Erythroblast (primary cell): ENCODE measurements around the gene C10orf105.

ENCODE experiments used
- DNase-seq, 2 experiments: peaks; one replicate each; lab custom pipeline; 2025; lab: John Stamatoyannopoulos, UW
- GATA1 ChIP-seq: IDR thresholded peaks from 2 replicates; pipeline ENCODE4 v1.6.1; 2011; ENCODE audit warnings: low read depth, mild to moderate bottlenecking, control low read depth, low read length, moderate library complexity
- POLR2A ChIP-seq: IDR thresholded peaks from 2 replicates; pipeline ENCODE4 v1.6.1; 2011; ENCODE audit warnings: mild to moderate bottlenecking, low read length

C10orf105 gene

DNA sequence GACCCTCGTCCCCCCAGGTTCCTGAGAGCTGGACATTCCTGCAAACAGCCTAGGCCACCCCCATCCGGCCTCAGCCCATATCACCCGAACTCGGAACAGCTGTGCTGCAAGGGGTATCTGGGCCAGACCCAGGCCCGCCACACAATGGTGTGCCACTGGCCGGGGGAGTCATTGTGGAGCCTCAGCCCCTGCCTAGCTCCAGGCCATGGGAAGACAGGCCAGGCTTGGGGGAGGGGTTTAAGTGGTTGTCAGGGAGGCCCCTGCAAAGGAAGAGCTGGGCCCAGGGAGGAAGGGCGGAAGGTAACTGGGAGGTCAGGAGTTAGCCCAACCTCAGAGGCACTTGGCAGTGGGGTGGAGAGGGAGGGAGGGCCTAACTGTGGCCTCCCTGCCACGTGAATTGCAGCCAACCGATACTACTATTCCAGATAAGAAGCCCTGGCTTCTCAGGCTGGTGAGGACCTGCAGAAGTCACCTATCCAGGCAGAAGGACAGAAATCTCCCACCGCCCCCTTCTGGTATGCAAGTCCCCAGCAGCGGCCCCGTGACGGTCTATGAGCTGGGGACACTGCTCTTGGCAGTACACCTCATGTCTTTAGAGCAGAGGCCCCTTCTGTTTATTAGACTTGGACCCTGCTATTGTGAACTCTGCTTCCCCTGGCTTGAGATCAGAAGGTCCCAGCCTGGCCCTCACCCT lies 26.9 kb upstream of the C10orf105 start:
- no peak for TF ChIP-seq GATA1
- peak; percentile 90 to 94 for DNase-seq

DNA sequence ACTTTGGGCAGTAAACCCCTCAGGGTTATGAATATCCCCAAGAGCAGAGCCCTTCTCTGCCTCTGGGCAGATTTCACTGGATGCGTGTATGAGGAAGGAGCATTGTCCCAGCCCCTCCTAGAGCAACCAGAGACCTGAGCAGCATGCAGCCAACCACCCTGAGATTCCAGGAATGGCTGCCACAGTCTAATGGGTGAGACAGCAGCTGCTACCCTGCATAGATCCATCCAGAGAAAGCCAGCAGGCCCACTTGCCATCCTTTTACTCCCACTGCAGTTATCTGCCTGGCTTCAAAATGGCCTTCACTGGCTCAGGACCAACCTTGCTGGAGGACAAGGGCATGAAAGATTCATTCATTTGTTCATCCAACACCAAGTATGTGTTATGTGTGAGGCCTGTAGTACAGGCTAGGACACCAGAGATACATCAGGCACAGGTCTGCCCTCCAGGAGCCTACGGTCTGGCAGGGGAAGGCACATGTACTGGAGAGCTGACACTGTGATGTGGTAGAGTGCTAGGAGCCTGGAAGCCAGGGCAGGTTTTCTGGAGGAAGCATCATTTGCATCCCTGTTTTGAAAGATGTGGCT lies 26.2 kb upstream of the C10orf105 start:
- no peak for TF ChIP-seq GATA1
- no peak for TF ChIP-seq POLR2A
- DNase-seq, result peak; percentile 32 to 38

DNA sequence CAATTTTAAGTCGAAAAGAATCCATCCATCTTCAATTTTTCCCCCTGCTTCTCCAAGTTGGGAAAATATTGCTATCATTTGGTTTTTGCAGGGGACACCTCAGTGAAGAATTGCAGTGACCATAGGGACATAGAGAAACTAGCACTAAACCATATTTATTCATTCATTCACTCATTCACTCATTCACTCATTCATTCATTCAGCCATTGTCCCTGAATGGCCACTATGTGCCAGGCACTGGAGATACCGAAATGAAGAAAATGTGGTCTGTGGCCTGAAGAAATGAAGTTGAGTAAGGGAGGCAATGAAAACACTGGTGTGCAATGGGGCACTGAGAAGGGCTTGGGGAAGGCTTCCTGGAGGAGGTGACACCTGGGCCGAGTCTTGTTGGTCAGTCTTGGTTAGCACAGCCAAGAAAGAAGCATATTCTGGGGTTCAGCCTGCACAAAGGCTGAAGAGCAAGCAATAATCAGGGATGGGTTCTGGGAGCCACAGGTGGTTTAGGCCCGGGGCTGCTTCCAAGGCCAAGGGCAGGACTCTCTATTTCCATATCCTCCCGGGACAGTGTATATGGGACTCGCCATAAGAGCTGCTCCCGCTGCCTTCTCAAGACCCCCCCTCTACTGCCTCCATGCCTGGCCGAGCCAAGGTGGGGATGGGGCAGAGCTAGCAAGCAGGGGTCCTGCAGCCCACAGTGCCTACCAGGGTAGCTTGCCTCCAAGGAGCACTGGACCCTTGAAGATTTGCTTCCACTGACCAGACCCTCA lies 25.5 kb upstream of the C10orf105 start:
- DNase-seq, result no peak
- no peak for TF ChIP-seq POLR2A
- no peak for TF ChIP-seq GATA1

DNA sequence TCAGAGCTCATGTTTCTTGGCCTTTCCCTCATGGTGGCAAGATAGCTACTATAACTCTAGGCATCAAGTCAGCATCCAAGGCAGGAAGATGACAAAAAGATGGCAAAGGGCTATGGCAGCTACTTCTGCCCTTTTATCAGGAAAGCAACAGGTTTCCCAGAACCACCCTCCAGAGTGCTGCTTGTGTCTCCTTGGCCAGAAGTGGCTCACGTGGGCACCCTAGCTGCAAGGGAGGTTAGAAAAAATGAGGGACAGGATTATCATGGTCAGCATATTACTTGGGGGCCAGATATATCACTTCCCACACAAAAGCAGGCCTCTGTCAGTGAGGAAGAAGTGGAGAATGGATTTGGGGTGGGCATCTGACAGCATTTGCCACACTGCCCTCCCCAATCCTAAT lies 24.3 kb upstream of the C10orf105 start:
- TF ChIP-seq POLR2A, result no peak
- TF ChIP-seq GATA1, result no peak

DNA sequence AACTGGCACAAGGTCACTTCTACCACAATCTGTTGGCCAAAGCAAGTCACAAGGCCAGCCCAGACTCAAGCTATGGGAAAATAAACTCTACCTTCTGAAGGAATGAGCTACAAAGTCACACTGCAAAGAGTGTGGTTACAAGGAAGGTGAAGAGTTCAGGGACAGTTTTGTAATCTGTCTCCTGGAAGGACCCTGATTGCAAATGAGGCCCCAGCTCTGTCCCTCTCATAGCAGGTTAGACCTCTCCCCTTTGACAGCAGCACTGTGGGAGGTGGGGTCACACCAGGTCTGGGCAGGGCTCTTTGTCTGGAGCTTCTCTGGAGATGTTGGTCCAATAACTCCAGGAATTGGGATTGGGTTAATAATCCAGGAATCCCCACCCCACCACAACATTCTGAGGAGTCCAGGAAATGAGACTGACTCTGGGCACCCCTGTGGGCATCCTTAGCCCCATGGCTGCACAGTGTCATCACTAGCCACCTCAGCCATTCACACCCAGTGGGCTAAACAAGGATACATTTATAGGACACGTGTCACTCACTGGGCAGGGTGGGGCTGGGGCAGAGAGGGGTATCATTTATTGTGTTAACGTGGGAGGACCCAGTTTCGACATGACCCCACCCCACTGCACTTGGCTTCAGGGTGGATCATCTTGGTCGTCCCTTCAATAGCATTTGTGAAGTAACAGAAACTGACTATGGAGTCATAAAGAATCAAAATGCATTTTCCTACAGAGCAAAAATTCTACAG lies 23.7 kb upstream of the C10orf105 start:
- DNase-seq, result no peak
- TF ChIP-seq POLR2A, result no peak
- no peak for TF ChIP-seq GATA1

More for the DNA sequence above, 24.3 kb upstream of the C10orf105 start:
- no peak for DNase-seq

DNA sequence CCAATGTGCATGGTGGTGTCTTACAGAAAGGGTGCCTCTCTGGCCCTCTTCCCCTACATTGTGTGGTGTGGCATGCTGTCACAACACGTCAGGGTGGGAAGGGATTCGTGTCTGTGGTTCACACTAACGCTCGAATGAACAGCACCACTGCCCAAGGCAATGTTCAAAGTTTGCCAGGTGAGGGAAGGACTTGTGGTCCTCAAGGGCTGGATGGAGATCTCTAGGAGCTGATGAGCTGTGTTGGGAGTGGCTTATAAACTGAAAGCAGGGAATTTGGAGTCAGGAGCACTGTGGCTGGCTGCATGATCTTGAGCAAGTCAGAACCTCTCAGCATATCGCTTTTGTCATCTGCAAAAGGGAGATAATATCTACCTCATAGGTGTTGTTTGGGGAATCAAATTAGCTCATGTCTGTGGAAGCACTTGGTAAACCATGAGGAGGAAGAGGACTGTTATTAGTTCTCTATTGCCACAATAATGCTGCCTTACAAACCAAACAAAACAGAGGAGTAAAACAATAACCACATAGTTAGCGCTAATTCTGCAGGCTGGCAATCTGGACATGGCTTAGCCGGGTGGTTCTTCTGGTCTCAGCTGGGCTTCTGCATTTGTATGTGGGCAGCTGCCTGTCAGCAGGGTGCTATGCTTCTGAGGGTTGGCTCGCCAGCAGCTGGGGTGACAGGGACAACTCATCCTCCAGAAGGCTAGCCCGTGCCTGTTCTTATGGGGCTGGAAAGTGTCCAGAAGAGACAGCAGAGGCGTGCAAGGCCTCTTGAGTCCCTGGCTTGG lies 22.9 kb upstream of the C10orf105 start:
- DNase-seq, result no peak
- TF ChIP-seq POLR2A (no peak), GATA1 (no peak)

DNA sequence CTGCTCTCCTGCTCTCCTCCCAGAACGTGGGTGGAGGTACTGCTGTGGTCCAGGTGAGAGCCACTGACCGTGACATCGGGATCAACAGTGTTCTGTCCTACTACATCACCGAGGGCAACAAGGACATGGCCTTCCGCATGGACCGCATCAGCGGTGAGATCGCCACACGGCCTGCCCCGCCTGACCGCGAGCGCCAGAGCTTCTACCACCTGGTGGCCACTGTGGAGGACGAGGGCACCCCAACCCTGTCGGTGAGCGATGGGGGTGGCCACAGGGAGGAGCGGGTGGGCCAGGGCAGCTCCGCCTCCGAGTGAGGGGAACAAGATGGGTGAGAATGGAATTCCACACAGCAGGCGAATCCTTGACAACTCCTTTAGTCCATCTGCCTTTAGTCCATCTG lies 22.1 kb upstream of the C10orf105 start:
- TF ChIP-seq GATA1 (no peak), POLR2A (no peak)
- DNase-seq, result no peak

DNA sequence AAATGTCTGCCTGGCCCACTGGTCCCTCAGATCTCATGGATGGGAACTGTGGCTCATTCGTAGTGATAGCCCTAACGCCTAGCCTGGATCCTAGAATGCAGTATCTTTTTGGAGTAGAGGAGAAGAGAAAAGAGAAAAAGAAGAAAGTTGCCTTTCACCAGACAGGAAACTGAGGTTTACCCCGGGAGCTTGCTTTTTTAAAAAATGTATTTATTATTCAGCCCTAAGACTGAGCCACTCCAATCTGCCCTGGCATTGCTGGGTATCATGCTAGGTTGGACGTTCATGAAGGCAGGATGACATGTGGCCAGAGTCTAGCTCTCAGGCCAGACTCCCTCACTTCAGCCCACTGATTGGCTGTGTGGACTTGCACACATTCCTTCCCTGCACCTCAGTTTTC lies 21.5 kb upstream of the C10orf105 start:
- DNase-seq, result no peak
- no peak for TF ChIP-seq POLR2A
- no peak for TF ChIP-seq GATA1

DNA sequence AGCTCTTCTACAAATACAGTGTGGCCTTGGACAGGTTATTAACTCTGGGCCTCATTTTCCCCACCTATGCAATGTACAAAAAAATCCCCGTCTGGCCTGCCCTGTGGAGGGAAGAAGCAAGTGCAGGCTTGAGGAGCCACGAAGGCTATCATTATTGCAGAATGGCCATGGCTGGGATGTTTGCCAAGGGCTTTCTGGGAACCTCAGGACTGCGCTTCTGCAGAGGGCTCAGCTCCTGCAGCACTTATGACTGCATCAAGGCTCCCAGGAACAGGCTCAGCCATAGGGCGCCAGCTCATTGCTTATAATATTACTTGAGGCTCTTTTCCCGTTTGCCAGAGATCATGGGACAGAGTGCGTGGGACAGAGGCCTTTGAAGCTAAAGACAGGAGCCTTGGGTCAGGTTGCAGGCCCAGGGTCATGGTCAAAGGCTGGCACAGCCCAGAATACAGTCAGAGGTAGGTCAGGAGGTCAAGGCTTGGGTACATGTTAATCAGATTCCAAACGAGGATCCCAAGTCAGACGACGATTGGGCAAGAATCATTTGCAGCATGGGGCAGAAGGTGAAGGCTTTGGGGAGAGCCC lies 20.6 kb upstream of the C10orf105 start:
- TF ChIP-seq GATA1, result no peak
- TF ChIP-seq POLR2A, result no peak
- DNase-seq, result peak; percentile 32 to 34

DNA sequence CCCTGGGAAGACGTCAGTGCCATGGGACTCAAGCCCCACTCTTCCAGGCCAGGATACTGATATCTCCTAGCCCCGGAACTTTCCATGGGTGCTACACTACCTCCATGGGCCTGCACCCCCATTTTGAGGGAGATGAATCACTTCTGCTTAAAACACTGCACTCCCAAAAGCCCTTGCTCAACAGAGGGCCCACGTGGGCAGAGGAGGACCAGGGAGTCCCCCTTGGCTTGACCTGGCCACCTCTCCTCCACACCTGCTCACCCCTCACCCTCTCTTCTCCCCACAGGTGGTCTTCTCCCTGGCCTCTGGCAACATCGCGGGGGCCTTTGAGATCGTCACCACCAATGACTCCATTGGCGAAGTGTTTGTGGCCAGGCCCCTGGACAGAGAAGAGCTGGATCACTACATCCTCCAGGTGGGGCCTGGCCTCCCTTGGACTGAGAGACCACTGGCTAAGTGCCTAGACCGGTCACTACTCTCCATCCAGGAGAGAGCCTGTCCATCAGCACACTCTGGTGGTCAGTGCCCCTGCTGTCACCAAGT lies 19.9 kb upstream of the C10orf105 start:
- TF ChIP-seq POLR2A (no peak), GATA1 (no peak)
- DNase-seq, result no peak

DNA sequence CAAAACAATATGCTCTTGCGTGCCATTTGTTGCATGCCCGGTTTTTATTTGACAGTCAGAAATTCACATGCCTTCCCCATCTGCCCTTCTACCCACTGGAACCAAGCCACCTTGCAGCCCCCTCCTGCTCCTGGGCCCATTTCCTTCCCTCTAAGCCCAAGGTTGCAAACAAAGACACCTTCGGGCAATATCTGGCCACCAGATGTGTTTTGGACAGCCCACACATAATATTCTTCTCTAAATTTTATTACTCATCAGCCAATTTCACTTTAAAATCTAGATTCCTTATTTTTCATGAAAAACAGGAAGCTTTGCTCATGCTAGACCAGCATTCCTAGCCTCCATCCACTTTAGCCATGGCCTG lies 18.2 kb upstream of the C10orf105 start:
- no peak for DNase-seq
- no peak for TF ChIP-seq GATA1

DNA sequence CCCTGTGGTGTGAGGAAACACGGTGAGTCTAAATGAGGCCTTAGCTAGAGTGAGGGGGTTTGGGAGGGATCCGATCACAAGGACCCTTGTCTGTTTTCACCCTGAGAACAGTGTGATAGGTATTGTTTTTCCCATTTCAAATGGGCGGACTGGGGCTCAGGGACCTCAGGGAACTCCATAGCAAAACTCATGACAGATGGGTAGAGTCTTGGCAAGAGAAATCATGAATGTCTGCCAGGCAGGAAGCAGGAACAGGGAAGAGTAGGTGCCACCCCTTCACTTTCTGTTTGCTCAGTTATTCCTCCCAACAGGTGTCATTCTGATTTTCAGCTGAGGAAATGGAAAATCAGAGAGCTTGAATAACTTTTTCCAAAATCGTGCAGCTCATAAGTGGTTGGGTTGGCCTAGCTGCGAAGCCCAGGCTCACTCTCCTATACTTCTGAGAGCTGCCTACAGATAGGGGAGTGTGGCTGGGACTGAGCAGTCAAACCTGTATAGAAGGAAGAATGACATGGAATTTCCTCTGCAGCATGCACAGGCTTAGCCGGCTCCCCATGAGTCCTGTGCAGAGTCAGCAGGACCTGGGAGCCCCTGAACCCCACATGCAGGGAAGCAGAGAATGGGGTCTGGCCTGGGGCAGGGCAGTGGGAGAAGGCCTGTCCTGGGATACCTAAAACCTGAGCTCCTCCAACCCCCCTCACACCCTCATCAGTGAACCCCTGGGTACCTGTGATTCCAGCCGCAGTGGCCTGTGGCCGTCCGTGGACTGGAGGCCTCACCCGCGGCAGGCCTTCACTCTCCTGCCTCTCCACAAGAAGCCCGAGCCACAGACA lies 17.6 kb upstream of the C10orf105 start:
- TF ChIP-seq GATA1, result no peak
- TF ChIP-seq POLR2A, result no peak
- DNase-seq, result no peak
